ENCODE data around the gene PLEKHG3. TPM values are rescaled to one million over a fixed set of nuclear protein-coding genes. Genes with fewer than 3 reads are reported as not detected.

The PLEKHG3 gene
- total and polyA plus RNA-seq, 3 donors from 2014 or later, result 20.1 to 21.6 (median 20.6) TPM

GRCh38 chr14:64746298-64747250 lies 42.4 kb downstream of the PLEKHG3 start:
- Histone ChIP-seq H3K4me1 (peaks cover 11% of the 10 kb centered on the region), H3K9me3 (no peaks in the 10 kb centered on the region), H3K36me3 (ENCODE audit: low read depth, missing control alignments) (no peaks in the 10 kb centered on the region), H3K27ac (peak overlapping the region in 1 of 2 donors; percentile 17), H3K4me3 (no peak overlapping the region), H3K27me3 (no peaks in the 10 kb centered on the region)
- TF ChIP-seq CTCF (IDR thresholded peaks at IDR 0.05) (no peak), POLR2A (IDR thresholded peaks at IDR 0.05) (no peak)
- intact Hi-C loops (cut with DNase I; ENCODE audit: low total_unique reads), result no loop called here
- 35 to 55% methylated on average over 12 of the region's 12 CpGs for WGBS, 2 donors
- no peak for DNase-seq

GRCh38 chr14:64747327-64747726 lies 43.1 kb downstream of the PLEKHG3 start:
- no peak for TF ChIP-seq CTCF (IDR thresholded peaks at IDR 0.05)
- no peak for TF ChIP-seq POLR2A (IDR thresholded peaks at IDR 0.05)
- H3K4me3 ChIP-seq, result no peak overlapping the region
- H3K4me1 ChIP-seq, result peaks cover 11% of the 10 kb centered on the region
- DNase-seq, result no peak
- intact Hi-C loops (cut with DNase I; ENCODE audit: low total_unique reads), result no loop called here
- no peaks in the 10 kb centered on the region for H3K9me3 ChIP-seq
- H3K27ac ChIP-seq, result no peak overlapping the region
- 75% methylated on average over 5 of the region's 5 CpGs; no CpG with 5 or more reads in 1 of the 2 donors for WGBS, 2 donors
- H3K36me3 ChIP-seq (ENCODE audit: low read depth, missing control alignments), result no peaks in the 10 kb centered on the region
- no peaks in the 10 kb centered on the region for H3K27me3 ChIP-seq

- H3K4me3 ChIP-seq, result no peak overlapping the region
- 86 to 94% methylated on average over 5 to 6 of the region's 6 CpGs for WGBS, 2 donors
- H3K27me3 ChIP-seq, result no peaks in the 10 kb centered on the region
- DNase-seq, result no peak
- H3K36me3 ChIP-seq (ENCODE audit: low read depth, missing control alignments), result no peaks in the 10 kb centered on the region
- H3K9me3 ChIP-seq, result no peaks in the 10 kb centered on the region
- H3K4me1 ChIP-seq, result peaks cover 11% of the 10 kb centered on the region
- H3K27ac ChIP-seq, result no peak overlapping the region
- intact Hi-C loops (cut with DNase I; ENCODE audit: low total_unique reads), result no loop called here
- TF ChIP-seq CTCF (IDR thresholded peaks at IDR 0.05) (no peak), POLR2A (IDR thresholded peaks at IDR 0.05) (no peak)
These were observed 44.3 kb downstream of the PLEKHG3 start for GRCh38 chr14:64748521-64748920.

- TF ChIP-seq CTCF (IDR thresholded peaks at IDR 0.05) (no peak), POLR2A (IDR thresholded peaks at IDR 0.05) (no peak)
- H3K27ac ChIP-seq, result no peak overlapping the region
- WGBS, 2 donors, result 68 to 86% methylated on average over 18 to 51 of the region's 51 CpGs
These were observed 44.9 kb downstream of the PLEKHG3 start for GRCh38 chr14:64748995-64749714.

More at GRCh38 chr14:64748995-64749714, 44.9 kb downstream of the PLEKHG3 start:
- H3K9me3 ChIP-seq, result no peaks in the 10 kb centered on the region
- intact Hi-C loops (cut with DNase I; ENCODE audit: low total_unique reads), result no loop called here
- H3K4me3 ChIP-seq, result no peak overlapping the region
- H3K36me3 ChIP-seq (ENCODE audit: low read depth, missing control alignments), result no peaks in the 10 kb centered on the region
- no peaks in the 10 kb centered on the region for H3K27me3 ChIP-seq
- peaks cover 11% of the 10 kb centered on the region for H3K4me1 ChIP-seq
- no peak for DNase-seq
